GM18867 (cell line): ENCODE results near the gene SHOC2.

Experiments used
- ATAC-seq: cut with Tn5 transposase; IDR thresholded peaks from one replicate; pipeline ENCODE4 v1.9.1; 2021; ENCODE audit warnings: mild to moderate bottlenecking, moderate library complexity; ENCODE audit not compliant: unreplicated experiment

SHOC2 gene

DNA sequence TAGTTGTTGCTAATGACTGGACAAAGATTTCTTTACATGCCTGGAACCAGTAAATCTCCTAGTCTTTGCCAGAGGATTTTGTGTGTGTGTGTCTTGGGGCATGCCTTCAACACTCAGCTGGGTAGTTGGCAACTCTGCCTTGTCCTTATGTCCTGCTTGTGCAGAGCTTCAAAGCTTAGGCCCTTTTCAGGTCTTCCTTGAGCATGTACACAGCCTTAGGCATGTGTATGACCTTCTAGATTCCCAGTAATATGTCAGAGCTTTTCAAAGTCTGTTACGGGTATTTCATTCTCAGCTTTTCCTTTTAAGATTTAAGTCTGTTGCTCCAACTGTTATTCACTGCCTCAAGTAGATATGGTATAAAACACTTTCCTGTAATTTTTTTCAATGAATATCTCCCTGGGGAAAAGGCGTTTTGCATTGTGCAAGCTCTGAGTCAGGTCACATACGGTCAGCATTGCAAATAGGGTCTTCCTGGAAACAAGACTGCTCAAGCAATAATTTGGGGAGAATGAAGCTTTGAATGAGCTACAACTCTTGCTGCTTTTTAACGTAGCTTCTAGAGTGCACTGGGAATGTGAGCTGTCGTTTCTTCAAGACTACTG is 25.5 kb downstream of the SHOC2 start:
- no peak for ATAC-seq

- ATAC-seq: no peak
Measured at GRCh38 chr10:110946496-110946895, 27.1 kb downstream of the SHOC2 start.

GRCh38 chr10:110947061-110947595 is 27.7 kb downstream of the SHOC2 start:
- no peak for ATAC-seq

- no peak for ATAC-seq
Measured at GRCh38 chr10:110951381-110951780, 32.0 kb downstream of the SHOC2 start.

GRCh38 chr10:110957606-110958005 is 38.2 kb downstream of the SHOC2 start:
- no peak for ATAC-seq

GRCh38 chr10:110959379-110960332 is 40.3 kb downstream of the SHOC2 start:
- no peak for ATAC-seq

DNA sequence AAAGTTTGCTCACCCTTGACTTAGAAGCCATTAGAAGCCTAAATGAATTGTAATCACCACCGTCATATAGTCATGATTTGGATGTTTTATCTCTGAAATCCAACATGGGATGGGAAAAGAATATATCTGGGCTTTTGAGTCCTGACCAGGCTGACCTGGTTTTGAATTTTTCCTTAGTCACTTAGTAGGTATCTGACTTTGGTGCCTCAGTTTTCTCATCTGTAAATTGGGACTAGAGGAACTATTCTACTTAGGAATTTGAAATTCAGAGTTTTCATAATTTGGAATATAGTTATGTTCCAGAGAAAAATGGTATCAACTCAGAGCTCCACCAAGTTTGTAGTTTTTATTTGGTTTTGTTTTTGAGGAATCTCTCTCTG is 40.9 kb downstream of the SHOC2 start:
- ATAC-seq: no peak

DNA sequence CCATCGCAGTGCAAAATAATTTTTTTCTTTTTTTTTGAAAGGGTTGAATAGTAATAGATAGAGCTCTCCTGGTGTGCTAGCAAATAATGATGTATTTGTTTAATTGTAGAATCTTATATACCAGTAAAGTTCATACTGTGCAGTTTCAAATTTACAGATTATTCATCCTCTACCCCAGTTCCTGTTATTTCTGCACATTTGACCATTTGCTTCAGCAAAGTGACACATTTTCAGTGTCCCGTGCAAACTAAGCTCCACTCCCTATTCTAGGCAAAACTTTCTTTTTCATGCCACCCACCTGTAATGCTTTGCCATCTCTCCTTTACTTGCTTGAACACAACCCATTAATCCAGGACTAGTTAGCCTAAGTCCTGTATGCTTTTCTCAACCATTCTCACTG is 43.0 kb downstream of the SHOC2 start:
- no peak for ATAC-seq

GRCh38 chr10:110963162-110963561 is 43.8 kb downstream of the SHOC2 start:
- no peak for ATAC-seq

DNA sequence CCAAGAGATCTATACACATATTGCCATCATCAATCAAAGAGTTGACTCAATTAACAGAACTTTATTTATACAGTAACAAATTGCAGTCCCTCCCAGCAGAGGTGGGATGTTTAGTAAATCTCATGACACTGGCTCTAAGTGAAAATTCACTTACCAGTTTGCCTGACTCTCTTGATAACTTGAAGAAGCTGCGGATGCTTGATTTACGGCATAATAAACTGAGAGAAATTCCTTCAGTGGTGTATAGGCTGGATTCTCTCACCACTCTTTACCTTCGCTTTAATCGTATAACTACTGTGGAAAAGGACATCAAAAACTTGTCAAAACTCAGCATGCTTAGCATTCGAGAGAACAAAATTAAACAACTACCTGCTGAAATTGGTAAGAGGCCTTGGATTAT is 45.3 kb downstream of the SHOC2 start:
- no peak for ATAC-seq

GRCh38 chr10:110965216-110965615 is 45.8 kb downstream of the SHOC2 start:
- no peak for ATAC-seq

DNA sequence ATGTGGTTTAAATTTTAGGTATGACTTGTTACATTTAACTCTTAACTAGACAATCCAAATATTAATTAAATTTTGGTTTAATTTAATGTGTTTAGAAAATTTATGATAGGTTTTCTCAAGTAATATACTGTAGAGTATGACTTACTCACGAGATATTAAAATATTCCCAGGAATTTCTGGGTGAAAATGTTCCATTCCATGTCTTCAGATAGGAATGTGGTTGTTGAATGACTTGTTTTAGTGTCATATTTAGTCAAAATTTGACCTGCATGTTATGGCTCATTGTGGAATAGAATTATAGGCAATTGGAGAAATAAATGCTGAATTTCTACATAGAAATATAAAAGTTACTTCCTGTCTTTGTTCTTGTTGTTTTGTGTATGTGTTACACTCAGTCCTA is 46.7 kb downstream of the SHOC2 start:
- ATAC-seq: no peak

DNA sequence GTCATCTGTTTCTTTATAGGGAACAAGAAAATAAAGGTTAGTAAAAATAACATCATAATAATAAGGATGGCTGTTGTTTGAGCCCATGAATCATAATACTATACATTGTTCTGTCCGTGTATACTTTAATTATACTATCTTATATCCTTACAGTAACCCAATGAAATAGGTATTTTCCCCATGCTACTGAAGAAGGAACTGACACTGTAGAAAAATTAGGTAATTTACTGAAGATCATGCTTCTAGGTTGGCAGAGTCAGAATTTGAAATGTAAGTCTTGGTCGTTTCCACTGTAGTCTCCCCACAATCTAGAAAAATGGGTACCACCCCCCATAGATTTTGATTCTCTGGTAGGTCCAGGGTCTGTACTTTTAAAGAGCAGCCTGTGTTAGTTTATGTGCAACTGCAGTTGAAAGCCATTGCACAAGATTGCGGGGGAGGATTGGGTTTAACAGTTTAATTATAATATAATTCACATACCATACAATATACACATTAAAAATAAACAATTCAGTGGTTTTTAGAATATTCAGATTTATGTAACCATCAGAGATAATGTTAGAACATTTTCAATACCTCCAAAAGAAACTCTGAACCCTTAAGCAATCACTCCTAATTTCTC is 47.7 kb downstream of the SHOC2 start:
- peak; percentile 29 for ATAC-seq

DNA sequence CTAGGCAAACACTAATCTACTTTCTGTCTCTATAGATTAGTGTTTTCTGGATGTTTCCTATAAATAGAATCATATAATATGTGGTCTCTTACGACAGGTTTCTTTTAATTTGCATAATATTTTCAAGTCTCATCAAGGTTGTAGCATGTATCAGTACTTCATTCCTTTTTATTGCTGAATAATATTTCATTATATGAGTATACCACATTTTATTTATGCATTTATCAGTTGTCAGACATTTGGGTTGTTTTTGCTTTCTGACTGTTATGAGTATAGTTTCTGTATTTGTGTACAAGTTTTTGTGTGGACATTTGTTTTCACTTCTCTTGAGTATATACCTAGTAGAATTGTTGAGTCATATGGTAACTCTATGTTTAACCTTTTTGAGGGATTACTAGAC is 48.2 kb downstream of the SHOC2 start:
- peak; percentile 50 for ATAC-seq

DNA sequence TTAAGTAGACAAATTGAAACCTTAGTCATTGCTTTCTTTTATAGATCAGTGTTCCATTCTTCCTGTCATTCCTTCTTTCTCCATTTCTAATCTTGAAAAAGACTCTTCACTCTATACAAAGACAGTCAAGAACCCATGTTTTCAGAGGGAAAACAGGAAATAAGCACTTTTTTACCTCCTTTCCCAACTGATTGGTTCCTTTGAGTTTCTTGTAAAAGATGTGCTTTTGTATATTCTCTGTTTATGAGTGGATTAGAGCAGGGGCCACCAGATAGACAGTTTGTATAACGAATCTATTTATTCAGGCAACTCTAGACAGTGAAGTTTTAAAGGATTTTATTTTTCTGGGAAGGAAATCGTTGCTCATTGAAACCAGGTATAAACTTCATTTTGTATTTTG is 49.8 kb downstream of the SHOC2 start:
- no peak for ATAC-seq

GRCh38 chr10:110971638-110972037 is 52.2 kb downstream of the SHOC2 start:
- no peak for ATAC-seq

- ATAC-seq: no peak
Measured at GRCh38 chr10:110972231-110973134, 53.1 kb downstream of the SHOC2 start.

- no peak for ATAC-seq
Measured at GRCh38 chr10:110973400-110973799, 54.0 kb downstream of the SHOC2 start.

GRCh38 chr10:110976577-110976976 is 57.2 kb downstream of the SHOC2 start:
- no peak for ATAC-seq

GRCh38 chr10:110977662-110978061 is 58.3 kb downstream of the SHOC2 start:
- no peak for ATAC-seq

- no peak for ATAC-seq
Measured at GRCh38 chr10:110978204-110978603, 58.8 kb downstream of the SHOC2 start.
